ENCODE measurements around the gene PLOD1. TPM values are rescaled to one million over a fixed set of nuclear protein-coding genes. Genes with fewer than 3 reads are reported as not detected.
A peak's percentile ranks its signal among the peaks of the same experiment; 100 is the strongest.
"Not testable (repeated sequence)": the region's sequence is repeated elsewhere in the genome, so short reads cannot be mapped to it uniquely, and the experiment has no call there.

Gene PLOD1
- total and polyA plus RNA-seq, 10 of the 15 experiments (the other 5 are each of a cell fraction or from before 2014, with no cell fraction given) = 10.6 to 42.6 (median 29.3) TPM

GRCh38 chr1:11912482-11913216, 21.9 kb upstream of the PLOD1 start:
- WGBS (ENCODE audit: insufficient coverage, insufficient replicate concordance, low lambda C conversion rate, missing lambda C conversion rate) = 81% methylated on average over 21 of the region's 21 CpGs
- H3K9ac ChIP-seq (ENCODE audit: control insufficient read depth, insufficient read depth, low read length); RAD21 ChIA-PET (ENCODE audit: unreplicated experiment); ATAC-seq; H3K27ac ChIP-seq (ENCODE audit: control insufficient read depth, insufficient read depth); intact Hi-C loops (cut with micrococcal nuclease; ENCODE audit: unreplicated experiment); H2AFZ ChIP-seq (ENCODE audit: control insufficient read depth, low read depth, low read length); FAIRE-seq; H3K27me3 ChIP-seq (replicated peaks in 1 of 2; ENCODE audit: control insufficient read depth in 2 of 2, insufficient read depth in 2 of 2, low read length in 1 of 2); CTCF ChIA-PET; H3K4me2 ChIP-seq (ENCODE audit: control insufficient read depth, insufficient read depth); H3K4me3 ChIP-seq; BruUV-seq (replicated peaks); in situ Hi-C loops (cut with MboI); H4K20me1 ChIP-seq (ENCODE audit: control insufficient read depth, insufficient read depth); H3K36me3 ChIP-seq (ENCODE audit: control insufficient read depth in 2 of 2, insufficient read depth in 2 of 2, low read length in 1 of 2); H3K9me3 ChIP-seq (replicated peaks; ENCODE audit: control insufficient read depth, insufficient read depth, low read length); DNase-seq (ENCODE audit: low read depth, low spot score); H3K79me2 ChIP-seq (ENCODE audit: control insufficient read depth, insufficient read depth, low read length): not testable (repeated sequence)
- peaks cover 11% of the 10 kb centered on the region for H3K4me1 ChIP-seq (ENCODE audit: control insufficient read depth, insufficient read depth, low read length)
- SMC1A ChIA-PET (ENCODE audit: uncharacterized antibody, unreplicated experiment) = interaction anchor here (0.9 kb wide), 1 partner anchor 14 kb away, joined by 3 read pairs; the partner anchor contains the start of gene KIAA2013
- TF ChIP-seq RAD51 (IDR thresholded peaks at IDR 0.05) = peak; percentile 43; the same call in 1 of the 2 replicates
- POLR2A ChIA-PET = interaction anchor here (1.2 kb wide), 1 partner anchor 69 kb away, joined by 3 read pairs; no protein-coding TSS in a partner anchor

GRCh38 chr1:11913291-11913690, 21.2 kb upstream of the PLOD1 start:
- H3K4me3 ChIP-seq = no peak overlapping the region
- RAD21 ChIA-PET (ENCODE audit: unreplicated experiment) = interaction anchor here (1.4 kb wide), 1 partner anchor 75 kb away, joined by 3 read pairs; no protein-coding TSS in a partner anchor
- FAIRE-seq = no peak
- no TSS peak for BruUV-seq (replicated peaks)
- intact Hi-C loops (cut with micrococcal nuclease; ENCODE audit: unreplicated experiment) (no loop called here), in situ Hi-C loops (cut with MboI) (no loop called here)
- H2AFZ ChIP-seq (ENCODE audit: control insufficient read depth, low read depth, low read length) = no peak overlapping the region
- H3K27me3 ChIP-seq (replicated peaks in 1 of 2; ENCODE audit: control insufficient read depth in 2 of 2, insufficient read depth in 2 of 2, low read length in 1 of 2) = no peaks in the 10 kb centered on the region
- H3K79me2 ChIP-seq (ENCODE audit: control insufficient read depth, insufficient read depth, low read length) = no peaks in the 10 kb centered on the region
- DNase-seq (ENCODE audit: low read depth, low spot score) = no peak
- H3K27ac ChIP-seq (ENCODE audit: control insufficient read depth, insufficient read depth) = no peak overlapping the region
- H4K20me1 ChIP-seq (ENCODE audit: control insufficient read depth, insufficient read depth) = no peaks in the 10 kb centered on the region
- TF ChIP-seq RUNX3 (IDR thresholded peaks at IDR 0.05; ENCODE audit: low read length) = no peak
- TF ChIP-seq PAX5 (IDR thresholded peaks at IDR 0.05; ENCODE audit: borderline replicate concordance, low read depth, low read length) = no peak
- TF ChIP-seq MYC (IDR thresholded peaks at IDR 0.05; ENCODE audit: insufficient read depth, insufficient read length, insufficient replicate concordance, low read length, severe bottlenecking) = no peak
- TF ChIP-seq, protein P1, sequence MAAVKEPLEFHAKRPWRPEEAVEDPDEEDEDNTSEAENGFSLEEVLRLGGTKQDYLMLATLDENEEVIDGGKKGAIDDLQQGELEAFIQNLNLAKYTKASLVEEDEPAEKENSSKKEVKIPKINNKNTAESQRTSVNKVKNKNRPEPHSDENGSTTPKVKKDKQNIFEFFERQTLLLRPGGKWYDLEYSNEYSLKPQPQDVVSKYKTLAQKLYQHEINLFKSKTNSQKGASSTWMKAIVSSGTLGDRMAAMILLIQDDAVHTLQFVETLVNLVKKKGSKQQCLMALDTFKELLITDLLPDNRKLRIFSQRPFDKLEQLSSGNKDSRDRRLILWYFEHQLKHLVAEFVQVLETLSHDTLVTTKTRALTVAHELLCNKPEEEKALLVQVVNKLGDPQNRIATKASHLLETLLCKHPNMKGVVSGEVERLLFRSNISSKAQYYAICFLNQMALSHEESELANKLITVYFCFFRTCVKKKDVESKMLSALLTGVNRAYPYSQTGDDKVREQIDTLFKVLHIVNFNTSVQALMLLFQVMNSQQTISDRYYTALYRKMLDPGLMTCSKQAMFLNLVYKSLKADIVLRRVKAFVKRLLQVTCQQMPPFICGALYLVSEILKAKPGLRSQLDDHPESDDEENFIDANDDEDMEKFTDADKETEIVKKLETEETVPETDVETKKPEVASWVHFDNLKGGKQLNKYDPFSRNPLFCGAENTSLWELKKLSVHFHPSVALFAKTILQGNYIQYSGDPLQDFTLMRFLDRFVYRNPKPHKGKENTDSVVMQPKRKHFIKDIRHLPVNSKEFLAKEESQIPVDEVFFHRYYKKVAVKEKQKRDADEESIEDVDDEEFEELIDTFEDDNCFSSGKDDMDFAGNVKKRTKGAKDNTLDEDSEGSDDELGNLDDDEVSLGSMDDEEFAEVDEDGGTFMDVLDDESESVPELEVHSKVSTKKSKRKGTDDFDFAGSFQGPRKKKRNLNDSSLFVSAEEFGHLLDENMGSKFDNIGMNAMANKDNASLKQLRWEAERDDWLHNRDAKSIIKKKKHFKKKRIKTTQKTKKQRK (IDR thresholded peaks at IDR 0.05; ENCODE audit: low read depth, low read length) = no peak
- no peak for TF ChIP-seq IKZF1 (conservative IDR thresholded peaks at IDR 0.05)
- no peak for TF ChIP-seq FOXM1 (IDR thresholded peaks at IDR 0.05; ENCODE audit: low read depth, low read length)
- H3K9me3 ChIP-seq (replicated peaks; ENCODE audit: control insufficient read depth, insufficient read depth, low read length) = no peaks in the 10 kb centered on the region
- SMC1A ChIA-PET (ENCODE audit: uncharacterized antibody, unreplicated experiment) = interaction anchor here (1.2 kb wide), 1 partner anchor 54 kb away, joined by 3 read pairs; no protein-coding TSS in a partner anchor
- H3K36me3 ChIP-seq (ENCODE audit: control insufficient read depth in 2 of 2, insufficient read depth in 2 of 2, low read length in 1 of 2) = no peaks in the 10 kb centered on the region; a peak in 1 of 4 replicates
- no peak overlapping the region for H3K4me2 ChIP-seq (ENCODE audit: control insufficient read depth, insufficient read depth)
- peaks cover 11% of the 10 kb centered on the region for H3K4me1 ChIP-seq (ENCODE audit: control insufficient read depth, insufficient read depth, low read length)
- 72% methylated on average over 11 of the region's 11 CpGs for WGBS (ENCODE audit: insufficient coverage, insufficient replicate concordance, low lambda C conversion rate, missing lambda C conversion rate)
- CTCF ChIA-PET = interaction anchor here (0.9 to 1.2 kb wide), 2 partner anchors 9 to 75 kb away, joined by 3 to 4 read pairs; no protein-coding TSS in a partner anchor
- ATAC-seq = no peak
- H3K9ac ChIP-seq (ENCODE audit: control insufficient read depth, insufficient read depth, low read length) = no peak overlapping the region
- POLR2A ChIA-PET = interaction anchor here (1.2 to 1.3 kb wide), 2 partner anchors 13 to 69 kb away, joined by 3 to 4 read pairs; partner anchors contain the start of gene KIAA2013

All from GM12878 (cell line).